ENCODE results near the gene MFAP5. TPM values are rescaled to one million over a fixed set of nuclear protein-coding genes. Genes with fewer than 3 reads are reported as not detected.

MFAP5 gene
- total and polyA plus RNA-seq, 10 of the 15 experiments (the other 5 are each of a cell fraction or from before 2014, with no cell fraction given), result 0.06 to 0.14 (median 0.12) TPM; not detected in 7

GRCh38 chr12:8709124-8709830 lies 46.7 kb upstream of the MFAP5 start:
- POLR2A ChIA-PET, result no interaction called here
- Histone ChIP-seq H3K27ac (ENCODE audit: control insufficient read depth, insufficient read depth) (no peak overlapping the region), H3K4me1 (ENCODE audit: control insufficient read depth, insufficient read depth, low read length) (peaks cover 4% of the 10 kb centered on the region; the same call in 1 of the 2 replicates), H3K9me3 (replicated peaks; ENCODE audit: control insufficient read depth, insufficient read depth, low read length) (no peaks in the 10 kb centered on the region), H3K36me3 (ENCODE audit: control insufficient read depth in 2 of 2, insufficient read depth in 2 of 2, low read length in 1 of 2) (no peaks in the 10 kb centered on the region), H3K4me3 (no peak overlapping the region), H3K27me3 (replicated peaks in 1 of 2; ENCODE audit: control insufficient read depth in 2 of 2, insufficient read depth in 2 of 2, low read length in 1 of 2) (peaks cover 0 to 4% of the 10 kb centered on the region in 2 experiments; a peak in 3 of 4 replicates), H4K20me1 (ENCODE audit: control insufficient read depth, insufficient read depth) (no peaks in the 10 kb centered on the region), H3K9ac (ENCODE audit: control insufficient read depth, insufficient read depth, low read length) (no peak overlapping the region), H2AFZ (ENCODE audit: control insufficient read depth, low read depth, low read length) (no peak overlapping the region), H3K4me2 (ENCODE audit: control insufficient read depth, insufficient read depth) (no peak overlapping the region), H3K79me2 (ENCODE audit: control insufficient read depth, insufficient read depth, low read length) (no peaks in the 10 kb centered on the region)
- RAD21 ChIA-PET (ENCODE audit: unreplicated experiment), result no interaction called here
- FAIRE-seq, result no peak
- BruUV-seq (replicated peaks), result no TSS peak
- TF ChIP-seq RUNX3 (IDR thresholded peaks at IDR 0.05; ENCODE audit: low read length) (peak; percentile 57; the same call in 1 of the 2 replicates), FOXK2 (IDR thresholded peaks at IDR 0.05) (no peak), ATF3 (IDR thresholded peaks at IDR 0.05; ENCODE audit: borderline replicate concordance, extremely low read depth, low read depth, low read length) (no peak), BCLAF1 (IDR thresholded peaks at IDR 0.05) (no peak), CHD4 (IDR thresholded peaks at IDR 0.05) (no peak), PKNOX1 (IDR thresholded peaks at IDR 0.05) (no peak), IKZF2 (IDR thresholded peaks at IDR 0.05) (peak in 1 of 2 experiments; percentile 12; a peak in 1 of 4 replicates), ZSCAN29 (IDR thresholded peaks at IDR 0.05) (no peak), MLLT1 (IDR thresholded peaks at IDR 0.05) (no peak), TAF1 (IDR thresholded peaks at IDR 0.05; ENCODE audit: borderline replicate concordance, low read depth, low read length) (no peak), ZNF384 (IDR thresholded peaks at IDR 0.05; ENCODE audit: borderline replicate concordance, low read depth, low read length) (no peak), RB1 (IDR thresholded peaks at IDR 0.05; ENCODE audit: borderline replicate concordance) (no peak), CBFB (IDR thresholded peaks at IDR 0.05; ENCODE audit: low read depth) (no peak), ZNF622 (IDR thresholded peaks at IDR 0.05) (no peak), PML (IDR thresholded peaks at IDR 0.05; ENCODE audit: low read length) (no peak), NR2C1 (IDR thresholded peaks at IDR 0.05) (no peak)
- no peak for ATAC-seq
- DNase-seq (ENCODE audit: low read depth, low spot score), result no peak
- whole genome bisulfite sequencing (ENCODE audit: insufficient coverage, insufficient replicate concordance, low lambda C conversion rate, missing lambda C conversion rate), result 27% methylated on average over 6 of the region's 6 CpGs
- SMC1A ChIA-PET (ENCODE audit: uncharacterized antibody, unreplicated experiment), result no interaction called here
- in situ Hi-C loops (cut with MboI), result no loop called here
- CTCF ChIA-PET, result no interaction called here
- intact Hi-C loops (cut with micrococcal nuclease; ENCODE audit: unreplicated experiment), result no loop called here
